WTC11 (cell line): ENCODE data around the gene OR5K3. TPM values are rescaled to one million over a fixed set of nuclear protein-coding genes. Genes with fewer than 3 reads are reported as not detected.

Experiments
- ATAC-seq: fragments of 200-7000 bp; cut with Tn5 transposase; 2 replicates; pipeline ENCODE4 v1.10.0; 2021; ENCODE audit warnings: mild to moderate bottlenecking, moderate library complexity
- CTCF ChIA-PET: fragments of 300-600 bp; sonication (Branson Sonifier 250); formaldehyde crosslinking; loops from one replicate; lab custom pipeline; 2021; ENCODE audit warnings: antibody characterized with exemption; lab: Charles Lee
- POLR2A ChIA-PET: fragments of 350-600 bp; sonication (Branson Sonifier 250); formaldehyde crosslinking; loops from one replicate; lab custom pipeline; 2021; ENCODE audit warnings: antibody characterized with exemption; lab: Charles Lee
- DNase-seq: peaks from one replicate; pipeline ENCODE4 v3.0.0; 2021; ENCODE audit warnings: low spot score
- H3K27ac Mint-ChIP-seq: 2 replicates; pipeline ENCODE4 v1.8.0; 2021; ENCODE audit warnings: mixed read lengths
- H3K27me3 Mint-ChIP-seq: 2 replicates; pipeline ENCODE4 v1.8.0; 2021; ENCODE audit warnings: low read depth, mild to moderate bottlenecking, moderate library complexity, mixed read lengths
- H3K36me3 Mint-ChIP-seq: 2 replicates; pipeline ENCODE4 v1.8.0; 2021; ENCODE audit warnings: mixed read lengths
- H3K4me1 Mint-ChIP-seq: 2 replicates; pipeline ENCODE4 v1.8.0; 2022; ENCODE audit warnings: mixed read lengths
- H3K4me3 Mint-ChIP-seq: 2 replicates; pipeline ENCODE4 v1.8.0; 2021; ENCODE audit warnings: mild to moderate bottlenecking, moderate library complexity, mixed read lengths
- H3K9me3 Mint-ChIP-seq: 2 replicates; pipeline ENCODE4 v1.8.0; 2021; ENCODE audit warnings: mixed read lengths
- AR ChIP-seq: fragments of 250-450 bp; sonication (Bioruptor Pico); IDR thresholded peaks from 2 replicates; pipeline ENCODE4 v1.9.0; 2021; ENCODE audit warnings: mild to moderate bottlenecking
- ATF1 ChIP-seq: sonication (generic); formaldehyde crosslinking; IDR thresholded peaks from 2 replicates; pipeline ENCODE4 v1.8.1; 2023; ENCODE audit warnings: mild to moderate bottlenecking, moderate library complexity, missing genetic modification reagents
- ATF3 ChIP-seq: sonication (generic); formaldehyde crosslinking; conservative IDR thresholded peaks from 2 replicates; pipeline ENCODE4 v1.8.1; 2022; ENCODE audit warnings: mild to moderate bottlenecking, missing genetic modification reagents
- CBFB ChIP-seq: sonication (generic); formaldehyde crosslinking; IDR thresholded peaks from 2 replicates; pipeline ENCODE4 v1.8.1; 2022; ENCODE audit warnings: mild to moderate bottlenecking, low read depth, missing genetic modification reagents
- CREB1 ChIP-seq: sonication (generic); formaldehyde crosslinking; IDR thresholded peaks from 2 replicates; pipeline ENCODE4 v1.8.0; 2023; ENCODE audit warnings: mild to moderate bottlenecking, missing genetic modification reagents
- CREM ChIP-seq: sonication (generic); formaldehyde crosslinking; IDR thresholded peaks from 2 replicates; pipeline ENCODE4 v1.8.1; 2022; ENCODE audit warnings: mild to moderate bottlenecking, missing genetic modification reagents, moderate library complexity
- E2F5 ChIP-seq: sonication (generic); formaldehyde crosslinking; IDR thresholded peaks from 2 replicates; pipeline ENCODE4 v1.8.1; 2022; ENCODE audit warnings: mild to moderate bottlenecking, moderate library complexity, missing genetic modification reagents
- GTF2I ChIP-seq: fragments of 250-450 bp; sonication (Bioruptor Pico); conservative IDR thresholded peaks from 2 replicates; pipeline ENCODE4 v1.4.0; 2021; ENCODE audit warnings: mild to moderate bottlenecking
- IRF2 ChIP-seq: sonication (generic); formaldehyde crosslinking; IDR thresholded peaks from 2 replicates; pipeline ENCODE4 v1.8.0; 2022; ENCODE audit warnings: low read depth, missing genetic modification reagents, borderline replicate concordance
- NFATC4 ChIP-seq: fragments of 250-450 bp; sonication (Bioruptor Pico); IDR thresholded peaks from 2 replicates; pipeline ENCODE4 v1.9.0; 2021; ENCODE audit warnings: mild to moderate bottlenecking
- NFYB ChIP-seq: sonication (generic); formaldehyde crosslinking; conservative IDR thresholded peaks from 2 replicates; pipeline ENCODE4 v1.8.0; 2022; ENCODE audit warnings: low read depth, missing genetic modification reagents
- OVOL2 ChIP-seq: fragments of 250-450 bp; sonication (Bioruptor Pico); IDR thresholded peaks from 2 replicates; pipeline ENCODE4 v1.9.0; 2021; ENCODE audit warnings: mild to moderate bottlenecking, borderline replicate concordance
- PRRX2 ChIP-seq: fragments of 250-450 bp; sonication (Bioruptor Pico); IDR thresholded peaks from 2 replicates; pipeline ENCODE4 v1.8.0; 2021; ENCODE audit warnings: mild to moderate bottlenecking
- SOX15 ChIP-seq: fragments of 250-450 bp; sonication (Bioruptor Pico); IDR thresholded peaks from 2 replicates; pipeline ENCODE4 v1.9.0; 2021; ENCODE audit warnings: mild to moderate bottlenecking
- TEAD1 ChIP-seq: sonication (generic); formaldehyde crosslinking; IDR thresholded peaks from 2 replicates; pipeline ENCODE4 v1.8.0; 2022; ENCODE audit warnings: mild to moderate bottlenecking, missing genetic modification reagents
- TEAD4 ChIP-seq: sonication (generic); formaldehyde crosslinking; IDR thresholded peaks from 2 replicates; pipeline ENCODE4 v1.8.0; 2022; ENCODE audit warnings: mild to moderate bottlenecking, missing genetic modification reagents
- TP53 ChIP-seq: sonication (generic); formaldehyde crosslinking; IDR thresholded peaks from 2 replicates; pipeline ENCODE4 v1.8.1; 2023; ENCODE audit warnings: mild to moderate bottlenecking, missing genetic modification reagents
- USF1 ChIP-seq: sonication (generic); formaldehyde crosslinking; IDR thresholded peaks from 2 replicates; pipeline ENCODE4 v1.8.0; 2022; ENCODE audit warnings: mild to moderate bottlenecking, missing genetic modification reagents
- ZBTB43 ChIP-seq: sonication (generic); formaldehyde crosslinking; IDR thresholded peaks from 2 replicates; pipeline ENCODE4 v1.8.1; 2023; ENCODE audit warnings: mild to moderate bottlenecking, missing genetic modification reagents
- ZMAT4 ChIP-seq: fragments of 250-450 bp; sonication (Bioruptor Pico); IDR thresholded peaks from 2 replicates; pipeline ENCODE4 v1.9.0; 2021; ENCODE audit warnings: mild to moderate bottlenecking
- ZNF121 ChIP-seq: sonication (generic); formaldehyde crosslinking; IDR thresholded peaks from 2 replicates; pipeline ENCODE4 v1.8.0; 2023; ENCODE audit warnings: missing genetic modification reagents
- ZNF317 ChIP-seq: sonication (generic); formaldehyde crosslinking; IDR thresholded peaks from 2 replicates; pipeline ENCODE4 v1.8.1; 2023; ENCODE audit warnings: low read depth, mild to moderate bottlenecking, moderate library complexity, missing genetic modification reagents, borderline replicate concordance
- total RNA-seq: library from RNA; stranded (reverse); gene quantifications from 3 replicates; pipeline ENCODE4 v1.2.3, GENCODE V29; 2021

The OR5K3 gene
- total RNA-seq, 1 experiment from 2014 or later, result not detected

- POLR2A ChIA-PET, result no interaction called here
- ATAC-seq, result no peak
- H3K4me1 Mint-ChIP-seq, result peaks cover 1% of the 10 kb centered on the region; the same call in 1 of the 2 replicates
Observed at GRCh38 chr3:98402507-98402906, 12.0 kb downstream of the OR5K3 start.

GRCh38 chr3:98404010-98404409 lies 13.5 kb downstream of the OR5K3 start:
- H3K4me3 Mint-ChIP-seq, result no peak overlapping the region
- no peak overlapping the region for H3K27ac Mint-ChIP-seq
- peaks cover 84% of the 10 kb centered on the region for H3K36me3 Mint-ChIP-seq
- TF ChIP-seq SOX15 (CRISPR knock-in tag) (no peak), ATF3 (CRISPR knock-in tag) (no peak), TP53 (CRISPR knock-in tag) (no peak), AR (CRISPR knock-in tag) (no peak), OVOL2 (CRISPR knock-in tag) (no peak), CREM (no peak), IRF2 (CRISPR knock-in tag) (no peak), CREB1 (CRISPR knock-in tag) (no peak), NFYB (no peak), ZMAT4 (CRISPR knock-in tag) (no peak), CBFB (no peak), ZNF121 (CRISPR knock-in tag) (no peak), PRRX2 (CRISPR knock-in tag) (no peak)
- ATAC-seq, result no peak
- CTCF ChIA-PET, result no interaction called here
- DNase-seq, result no peak
- H3K9me3 Mint-ChIP-seq, result peaks cover 89% of the 10 kb centered on the region
- H3K27me3 Mint-ChIP-seq, result peaks cover 4% of the 10 kb centered on the region
- H3K4me1 Mint-ChIP-seq, result no peaks in the 10 kb centered on the region
- POLR2A ChIA-PET, result no interaction called here

More at GRCh38 chr3:98402507-98402906, 12.0 kb downstream of the OR5K3 start:
- TF ChIP-seq ATF1 (CRISPR knock-in tag) (no peak), TEAD1 (CRISPR knock-in tag) (no peak), NFATC4 (CRISPR knock-in tag) (no peak), E2F5 (CRISPR knock-in tag) (no peak), SOX15 (CRISPR knock-in tag) (no peak), USF1 (CRISPR knock-in tag) (no peak), ZNF317 (no peak), GTF2I (CRISPR knock-in tag) (no peak), ZBTB43 (CRISPR knock-in tag) (no peak), TEAD4 (no peak)
- no peak overlapping the region for H3K4me3 Mint-ChIP-seq
- no peak overlapping the region for H3K27ac Mint-ChIP-seq
- H3K36me3 Mint-ChIP-seq, result peaks cover 92% of the 10 kb centered on the region
- H3K27me3 Mint-ChIP-seq, result peaks cover 4% of the 10 kb centered on the region
- DNase-seq, result no peak
- CTCF ChIA-PET, result no interaction called here
- peaks cover 91% of the 10 kb centered on the region for H3K9me3 Mint-ChIP-seq
